Keratinocyte (primary cell): ENCODE data around the gene MXI1.

Experiments used
- EZH2 ChIP-seq: IDR thresholded peaks from one replicate; pipeline ENCODE4 v1.6.1; 2012; ENCODE audit warnings: inconsistent platforms, mild to moderate bottlenecking, low read length, moderate library complexity
- TF ChIP-seq, protein P1 (sequence below), 3 experiments: IDR thresholded peaks in 1 of 3; conservative IDR thresholded peaks in 1 of 3; optimal IDR thresholded peaks in 1 of 3; 2 replicates in 2 of 3; 3 replicates in 1 of 3; pipeline versions ENCODE3 to v1.5.1; 2011; ENCODE audit warnings: low read length in 3 of 3, mild to moderate bottlenecking in 3 of 3, moderate library complexity in 2 of 3, control low read depth in 1 of 3, inconsistent platforms in 1 of 3; ENCODE audit not compliant: insufficient read depth in 2 of 3; ENCODE audit errors: extremely low read depth in 1 of 3

DNA sequence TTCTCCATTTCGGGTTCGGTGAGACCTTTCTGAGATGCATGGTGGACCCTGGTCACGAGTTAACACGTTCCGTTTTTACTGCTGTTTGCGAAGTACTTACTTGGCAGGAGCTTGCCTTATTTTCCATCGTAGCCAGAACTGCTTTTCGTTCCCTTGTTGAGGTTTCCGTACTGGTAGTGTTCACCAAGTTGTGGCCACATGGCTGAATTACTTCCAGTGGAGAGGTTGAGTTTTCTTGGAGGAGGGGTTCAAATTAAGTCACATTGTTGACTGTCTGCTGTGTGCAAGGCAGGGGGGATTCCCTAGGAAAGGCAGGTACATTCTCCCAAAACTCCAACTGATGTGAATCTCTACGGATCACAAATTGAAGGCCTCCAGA is 4.0 kb downstream of the MXI1 start:
- TF ChIP-seq, protein P1, sequence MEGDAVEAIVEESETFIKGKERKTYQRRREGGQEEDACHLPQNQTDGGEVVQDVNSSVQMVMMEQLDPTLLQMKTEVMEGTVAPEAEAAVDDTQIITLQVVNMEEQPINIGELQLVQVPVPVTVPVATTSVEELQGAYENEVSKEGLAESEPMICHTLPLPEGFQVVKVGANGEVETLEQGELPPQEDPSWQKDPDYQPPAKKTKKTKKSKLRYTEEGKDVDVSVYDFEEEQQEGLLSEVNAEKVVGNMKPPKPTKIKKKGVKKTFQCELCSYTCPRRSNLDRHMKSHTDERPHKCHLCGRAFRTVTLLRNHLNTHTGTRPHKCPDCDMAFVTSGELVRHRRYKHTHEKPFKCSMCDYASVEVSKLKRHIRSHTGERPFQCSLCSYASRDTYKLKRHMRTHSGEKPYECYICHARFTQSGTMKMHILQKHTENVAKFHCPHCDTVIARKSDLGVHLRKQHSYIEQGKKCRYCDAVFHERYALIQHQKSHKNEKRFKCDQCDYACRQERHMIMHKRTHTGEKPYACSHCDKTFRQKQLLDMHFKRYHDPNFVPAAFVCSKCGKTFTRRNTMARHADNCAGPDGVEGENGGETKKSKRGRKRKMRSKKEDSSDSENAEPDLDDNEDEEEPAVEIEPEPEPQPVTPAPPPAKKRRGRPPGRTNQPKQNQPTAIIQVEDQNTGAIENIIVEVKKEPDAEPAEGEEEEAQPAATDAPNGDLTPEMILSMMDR (optimal IDR thresholded peaks at IDR 0.05 in 1 of 3, IDR thresholded peaks at IDR 0.05 in 1 of 3, conservative IDR thresholded peaks at IDR 0.05 in 1 of 3; ENCODE audit: extremely low read depth in 1 of 3, insufficient read depth in 2 of 3, low read length in 3 of 3), result no peak
- TF ChIP-seq EZH2, result no peak
